Tibial artery (tissue), 4 donors: Measurements from ENCODE around the gene ABLIM3.
A peak's percentile ranks its signal among the peaks of the same experiment; 100 is the strongest.

Source experiments
- DNase-seq, 2 donors: peaks; one replicate each; pipeline ENCODE4 v3.0.0-alpha.2; 2019
- H3K27ac ChIP-seq, 2 donors: fragments of 200-600 bp; sonication (generic) in 1 of 2; 1 replicate in 1 of 2; 2 replicates in 1 of 2; pipeline ENCODE4 v1.5.1; 2018 to 2019; ENCODE audit warnings: mild to moderate bottlenecking in 1 of 2
- H3K27me3 ChIP-seq, 2 donors: fragments of 200-600 bp; sonication (generic) in 1 of 2; one replicate each; pipeline versions ENCODE4 v1.5.1 to v1.6.0; 2016 to 2019
- H3K36me3 ChIP-seq, 3 donors: fragments of 200-600 bp; sonication (generic) in 2 of 3; one replicate each; pipeline ENCODE4 v1.5.1; 2016 to 2019; ENCODE audit warnings: mild to moderate bottlenecking in 2 of 3
- H3K4me1 ChIP-seq, 4 donors: fragments of 200-600 bp; sonication (generic) in 2 of 4; 1 replicate in 3 of 4; 2 replicates in 1 of 4; pipeline ENCODE4 v1.5.1; 2016 to 2019
- H3K4me3 ChIP-seq, 2 donors: fragments of 200-600 bp; sonication (generic) in 1 of 2; 1 replicate in 1 of 2; 2 replicates in 1 of 2; pipeline ENCODE4 v1.5.1; 2018 to 2019; ENCODE audit warnings: mild to moderate bottlenecking in 2 of 2
- H3K9me3 ChIP-seq, 3 donors: fragments of 200-600 bp; sonication (generic) in 1 of 3; one replicate each; pipeline ENCODE4 v1.5.1; 2016 to 2019
- CTCF ChIP-seq, 2 experiments: fragments of 200-600 bp in 1 of 2; fragments of 450-650 bp in 1 of 2; IDR thresholded peaks; one replicate each; pipeline ENCODE4 v1.5.1; 2017 to 2019; ENCODE audit warnings: antibody characterized with exemption in 2 of 2, mild to moderate bottlenecking in 1 of 2, moderate library complexity in 1 of 2
- intact Hi-C: fragments of 100-400 bp; cut with DNase I; formaldehyde crosslinking; loops from one replicate; pipeline ENCODE4 v1.15.0; 2023; ENCODE audit warnings: low total_unique reads

ABLIM3 gene

GRCh38 chr5:149210968-149211490, 69.7 kb downstream of the ABLIM3 start:
- no peak for DNase-seq
- no peak for TF ChIP-seq CTCF (IDR thresholded peaks at IDR 0.05)
- no peaks in the 10 kb centered on the region for H3K4me1 ChIP-seq
- intact Hi-C loops = no loop called here
- no peaks in the 10 kb centered on the region for H3K27me3 ChIP-seq
- H3K4me3 ChIP-seq = no peak overlapping the region
- H3K27ac ChIP-seq = no peak overlapping the region
- H3K36me3 ChIP-seq = no peaks in the 10 kb centered on the region
- H3K9me3 ChIP-seq = no peaks in the 10 kb centered on the region

DNA sequence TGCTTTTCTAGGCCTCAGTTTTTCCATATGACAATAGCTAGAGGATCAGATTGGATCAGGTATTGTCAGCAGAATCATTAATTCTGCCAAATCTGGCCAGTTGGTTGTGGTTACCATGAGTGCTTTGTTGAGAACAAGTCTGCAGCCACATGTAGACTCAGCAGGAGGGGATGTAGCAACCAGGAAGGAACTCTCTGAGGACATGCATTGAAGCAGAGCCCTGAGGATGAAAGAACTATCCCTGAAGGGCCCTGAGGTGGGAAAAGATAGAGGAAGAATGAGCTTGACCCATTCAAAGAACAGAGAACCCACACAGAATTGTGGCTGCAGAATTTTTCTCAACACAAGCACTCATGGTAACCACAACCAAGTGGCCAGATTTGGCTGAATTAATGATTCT, 70.3 kb downstream of the ABLIM3 start:
- Histone ChIP-seq H3K36me3 (no peaks in the 10 kb centered on the region), H3K27me3 (no peaks in the 10 kb centered on the region), H3K27ac (no peak overlapping the region), H3K4me1 (no peaks in the 10 kb centered on the region), H3K4me3 (no peak overlapping the region), H3K9me3 (no peaks in the 10 kb centered on the region)
- TF ChIP-seq CTCF (IDR thresholded peaks at IDR 0.05) = no peak
- DNase-seq = no peak
- intact Hi-C loops = no loop called here

GRCh38 chr5:149212198-149212951, 71.1 kb downstream of the ABLIM3 start:
- no peaks in the 10 kb centered on the region for H3K36me3 ChIP-seq
- intact Hi-C loops = no loop called here
- H3K27me3 ChIP-seq = no peaks in the 10 kb centered on the region
- H3K4me1 ChIP-seq = no peaks in the 10 kb centered on the region
- DNase-seq = no peak
- H3K4me3 ChIP-seq = no peak overlapping the region
- TF ChIP-seq CTCF (IDR thresholded peaks at IDR 0.05) = no peak
- H3K9me3 ChIP-seq = no peaks in the 10 kb centered on the region
- no peak overlapping the region for H3K27ac ChIP-seq

DNA sequence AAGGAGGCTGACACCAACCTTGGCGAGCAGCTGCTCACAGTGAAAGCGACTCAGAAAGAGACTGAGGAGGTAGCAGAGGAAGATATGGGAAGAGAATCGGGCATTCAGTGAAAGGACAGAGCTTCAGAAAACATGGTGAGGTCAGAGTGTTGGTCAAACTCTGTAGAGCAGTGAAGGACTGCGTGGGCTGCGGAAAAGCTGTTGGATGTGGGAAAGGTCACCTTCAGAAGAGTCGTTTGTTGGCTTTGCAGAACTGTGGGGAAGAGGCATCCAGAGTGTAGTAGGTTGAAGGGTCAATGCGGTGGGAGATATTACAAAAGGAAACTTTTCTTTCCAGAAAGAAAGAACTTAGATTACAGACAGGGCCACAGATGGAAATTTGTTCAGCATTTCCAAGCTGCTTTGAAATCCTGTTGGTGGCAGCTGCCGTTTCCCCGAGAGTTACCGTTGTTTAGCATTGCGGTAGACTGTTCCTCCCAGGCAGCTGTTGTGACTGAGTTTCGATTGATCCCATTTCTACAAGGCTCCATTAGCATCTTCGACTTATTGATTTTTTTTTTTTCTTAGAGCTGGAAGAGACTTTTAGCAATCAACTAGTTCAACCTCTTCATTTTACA, 72.1 kb downstream of the ABLIM3 start:
- no peak for TF ChIP-seq CTCF (IDR thresholded peaks at IDR 0.05)
- intact Hi-C loops = no loop called here
- no peaks in the 10 kb centered on the region for H3K27me3 ChIP-seq
- H3K4me3 ChIP-seq = no peak overlapping the region
- H3K27ac ChIP-seq = no peak overlapping the region
- no peaks in the 10 kb centered on the region for H3K4me1 ChIP-seq
- no peak for DNase-seq
- no peaks in the 10 kb centered on the region for H3K9me3 ChIP-seq
- peaks cover 0 to 8% (median 0%) of the 10 kb centered on the region in 3 donors for H3K36me3 ChIP-seq

DNA sequence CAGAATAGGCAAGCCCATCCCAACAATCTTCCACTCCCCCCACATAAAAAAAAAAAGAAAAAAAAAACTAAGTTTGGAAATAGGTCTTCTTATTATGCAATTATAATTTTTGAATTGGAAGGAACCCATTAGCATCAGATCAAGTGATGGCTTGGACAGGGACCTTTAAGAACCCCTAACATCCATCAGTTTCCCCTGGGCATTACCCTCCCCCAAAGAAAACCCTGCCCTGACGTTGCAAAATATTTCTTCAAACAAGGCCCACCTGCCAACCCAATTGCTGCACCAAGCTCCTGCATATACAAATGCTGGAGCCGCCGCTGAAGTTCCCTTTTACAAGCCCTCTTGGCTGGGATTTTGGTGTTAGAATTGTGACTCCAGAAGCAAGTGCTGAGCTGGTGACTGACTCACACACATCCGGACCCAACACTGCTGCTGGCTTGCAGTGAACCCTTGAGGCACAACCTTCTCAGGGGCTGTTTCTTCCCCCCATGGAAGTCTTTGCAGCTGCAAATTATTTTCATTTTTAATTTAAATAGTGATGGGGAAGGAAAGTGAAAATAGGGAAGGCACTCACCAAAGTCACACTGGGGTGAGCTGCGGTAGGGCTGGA, 74.3 kb downstream of the ABLIM3 start:
- H3K27ac ChIP-seq = no peak overlapping the region
- H3K36me3 ChIP-seq = peaks cover 0 to 11% (median 0%) of the 10 kb centered on the region in 3 donors
- H3K9me3 ChIP-seq = no peaks in the 10 kb centered on the region
- H3K4me3 ChIP-seq = no peak overlapping the region
- peak; percentile 77 to 85 for DNase-seq
- intact Hi-C loops = no loop called here
- no peak for TF ChIP-seq CTCF (IDR thresholded peaks at IDR 0.05)
- no peaks in the 10 kb centered on the region for H3K27me3 ChIP-seq
- H3K4me1 ChIP-seq = no peaks in the 10 kb centered on the region
